ENCODE data around the gene MYH15.

- TF ChIP-seq POLR2A (IDR thresholded peaks at IDR 0.05; ENCODE audit: low read depth, low read length) (no peak), USF2 (IDR thresholded peaks at IDR 0.05; ENCODE audit: low read depth, low read length) (no peak), CTCF (conservative IDR thresholded peaks at IDR 0.05; ENCODE audit: low read depth, low read length) (no peak), RAD21 (IDR thresholded peaks at IDR 0.05; ENCODE audit: low read length) (no peak), MAZ (IDR thresholded peaks at IDR 0.05; ENCODE audit: borderline replicate concordance, low read depth, low read length) (no peak)
Observed at GRCh38 chr3:108396336-108396735, 114.1 kb downstream of the MYH15 start.

Measured in IMR-90 (cell line).